HG03095 (cell line): ENCODE data around the gene NEFH.
"Not testable (repeated sequence)": the region's sequence is repeated elsewhere in the genome, so short reads cannot be mapped to it uniquely, and the experiment has no call there.

Experiments used
- ATAC-seq: cut with Tn5 transposase; IDR thresholded peaks from one replicate; pipeline ENCODE4 v1.9.1; 2021; ENCODE audit warnings: moderate library complexity; ENCODE audit not compliant: unreplicated experiment

Gene NEFH, protein sequence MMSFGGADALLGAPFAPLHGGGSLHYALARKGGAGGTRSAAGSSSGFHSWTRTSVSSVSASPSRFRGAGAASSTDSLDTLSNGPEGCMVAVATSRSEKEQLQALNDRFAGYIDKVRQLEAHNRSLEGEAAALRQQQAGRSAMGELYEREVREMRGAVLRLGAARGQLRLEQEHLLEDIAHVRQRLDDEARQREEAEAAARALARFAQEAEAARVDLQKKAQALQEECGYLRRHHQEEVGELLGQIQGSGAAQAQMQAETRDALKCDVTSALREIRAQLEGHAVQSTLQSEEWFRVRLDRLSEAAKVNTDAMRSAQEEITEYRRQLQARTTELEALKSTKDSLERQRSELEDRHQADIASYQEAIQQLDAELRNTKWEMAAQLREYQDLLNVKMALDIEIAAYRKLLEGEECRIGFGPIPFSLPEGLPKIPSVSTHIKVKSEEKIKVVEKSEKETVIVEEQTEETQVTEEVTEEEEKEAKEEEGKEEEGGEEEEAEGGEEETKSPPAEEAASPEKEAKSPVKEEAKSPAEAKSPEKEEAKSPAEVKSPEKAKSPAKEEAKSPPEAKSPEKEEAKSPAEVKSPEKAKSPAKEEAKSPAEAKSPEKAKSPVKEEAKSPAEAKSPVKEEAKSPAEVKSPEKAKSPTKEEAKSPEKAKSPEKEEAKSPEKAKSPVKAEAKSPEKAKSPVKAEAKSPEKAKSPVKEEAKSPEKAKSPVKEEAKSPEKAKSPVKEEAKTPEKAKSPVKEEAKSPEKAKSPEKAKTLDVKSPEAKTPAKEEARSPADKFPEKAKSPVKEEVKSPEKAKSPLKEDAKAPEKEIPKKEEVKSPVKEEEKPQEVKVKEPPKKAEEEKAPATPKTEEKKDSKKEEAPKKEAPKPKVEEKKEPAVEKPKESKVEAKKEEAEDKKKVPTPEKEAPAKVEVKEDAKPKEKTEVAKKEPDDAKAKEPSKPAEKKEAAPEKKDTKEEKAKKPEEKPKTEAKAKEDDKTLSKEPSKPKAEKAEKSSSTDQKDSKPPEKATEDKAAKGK

DNA sequence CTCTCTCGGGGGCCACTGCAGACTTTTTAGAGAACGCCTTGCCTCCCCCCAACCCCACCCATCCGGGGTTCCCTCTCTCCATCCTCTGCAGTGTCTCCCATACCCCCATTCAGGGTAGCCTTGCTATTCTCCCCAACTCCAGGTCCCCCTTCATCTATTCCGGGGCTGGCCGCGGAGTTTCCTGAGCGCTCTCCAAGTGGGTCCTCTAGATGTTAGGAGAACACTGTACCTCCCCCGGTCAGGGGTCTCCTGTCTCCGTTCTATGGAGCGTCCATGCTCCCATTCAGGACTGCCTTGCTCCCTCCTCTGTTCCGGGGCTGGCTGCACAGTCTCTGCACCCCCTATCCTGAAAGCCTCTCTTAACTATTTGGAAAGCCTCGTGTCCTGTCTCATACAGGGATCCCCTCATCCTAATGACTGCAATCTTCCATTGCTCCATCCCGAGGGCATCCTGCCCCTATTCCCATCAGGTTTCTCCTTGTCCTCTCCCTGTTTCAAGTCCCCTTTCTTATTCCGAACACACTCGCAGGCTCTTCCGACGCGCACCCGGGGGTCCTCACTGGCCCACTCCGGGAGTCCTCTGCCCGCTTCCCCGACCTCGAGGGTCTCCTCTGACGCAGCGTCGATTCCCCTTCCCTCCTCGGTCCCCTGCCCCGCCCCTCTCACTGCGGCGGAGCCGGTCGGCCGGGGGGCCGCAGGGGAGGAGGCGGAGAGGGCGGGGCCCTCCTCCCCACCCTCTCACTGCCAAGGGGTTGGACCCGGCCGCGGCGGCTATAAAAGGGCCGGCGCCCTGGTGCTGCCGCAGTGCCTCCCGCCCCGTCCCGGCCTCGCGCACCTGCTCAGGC, at the start of gene NEFH:
NEFH (plus strand) TSS at position 802 of the 845 bp plus-strand sequence. CDS start 45 bp downstream, outside the sequence.
- ATAC-seq, result no peak

DNA sequence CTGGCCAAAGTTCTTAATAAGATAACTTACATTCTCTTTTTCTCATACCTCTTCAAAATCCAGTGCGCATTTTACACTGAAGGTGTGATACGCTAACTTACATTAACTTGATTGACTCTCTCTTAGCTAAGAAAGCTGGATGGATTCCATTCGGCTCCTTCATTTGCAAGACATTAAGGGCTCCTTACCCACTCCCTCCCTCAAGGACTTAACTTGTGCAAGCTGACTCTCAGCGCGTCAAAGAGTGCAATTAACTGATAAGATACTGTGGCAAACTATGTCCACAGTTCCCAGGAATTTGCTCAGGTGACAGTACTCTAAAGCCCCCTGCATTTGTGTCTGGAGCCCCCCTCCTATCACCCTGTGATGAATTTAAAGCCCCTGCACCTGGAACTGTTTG, 48.0 kb upstream of the NEFH start:
- ATAC-seq, result no peak

DNA sequence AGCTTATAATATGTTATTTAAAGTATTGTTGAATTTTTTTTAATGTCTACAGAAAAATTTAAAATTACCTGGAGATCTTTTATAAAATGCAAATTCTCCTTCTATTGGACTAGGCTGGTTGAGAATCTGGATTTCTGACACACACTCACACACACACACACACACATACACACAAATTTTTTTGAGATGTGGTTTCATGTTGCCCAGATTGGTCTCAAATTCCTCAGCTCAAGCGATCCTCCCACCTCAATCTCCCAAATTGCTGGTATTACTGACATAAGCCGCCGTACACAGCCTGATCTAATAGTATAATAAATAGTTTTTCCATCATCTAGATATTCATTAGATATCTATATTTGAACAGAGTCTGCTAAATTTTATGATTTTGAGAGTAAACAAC, 46.2 kb upstream of the NEFH start:
- no peak for ATAC-seq

DNA sequence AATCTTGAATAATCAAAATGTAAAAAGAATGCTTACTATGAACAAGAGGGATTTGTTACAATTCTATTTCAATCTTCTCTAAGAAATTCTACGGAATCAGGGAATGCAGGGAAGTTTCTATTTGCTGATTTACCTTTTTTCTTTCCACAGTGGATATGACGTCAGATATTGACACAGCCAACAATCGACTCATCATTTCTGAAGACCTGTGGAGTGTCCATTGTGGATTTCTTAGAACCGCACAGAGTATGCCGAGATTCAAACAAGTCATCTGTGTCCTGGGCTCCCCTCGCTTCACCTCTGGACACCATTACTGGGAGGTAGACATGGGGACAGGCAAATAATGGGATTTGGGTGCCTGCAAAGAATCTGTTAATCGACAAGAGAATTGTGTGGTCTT, 45.7 kb upstream of the NEFH start:
- no peak for ATAC-seq

DNA sequence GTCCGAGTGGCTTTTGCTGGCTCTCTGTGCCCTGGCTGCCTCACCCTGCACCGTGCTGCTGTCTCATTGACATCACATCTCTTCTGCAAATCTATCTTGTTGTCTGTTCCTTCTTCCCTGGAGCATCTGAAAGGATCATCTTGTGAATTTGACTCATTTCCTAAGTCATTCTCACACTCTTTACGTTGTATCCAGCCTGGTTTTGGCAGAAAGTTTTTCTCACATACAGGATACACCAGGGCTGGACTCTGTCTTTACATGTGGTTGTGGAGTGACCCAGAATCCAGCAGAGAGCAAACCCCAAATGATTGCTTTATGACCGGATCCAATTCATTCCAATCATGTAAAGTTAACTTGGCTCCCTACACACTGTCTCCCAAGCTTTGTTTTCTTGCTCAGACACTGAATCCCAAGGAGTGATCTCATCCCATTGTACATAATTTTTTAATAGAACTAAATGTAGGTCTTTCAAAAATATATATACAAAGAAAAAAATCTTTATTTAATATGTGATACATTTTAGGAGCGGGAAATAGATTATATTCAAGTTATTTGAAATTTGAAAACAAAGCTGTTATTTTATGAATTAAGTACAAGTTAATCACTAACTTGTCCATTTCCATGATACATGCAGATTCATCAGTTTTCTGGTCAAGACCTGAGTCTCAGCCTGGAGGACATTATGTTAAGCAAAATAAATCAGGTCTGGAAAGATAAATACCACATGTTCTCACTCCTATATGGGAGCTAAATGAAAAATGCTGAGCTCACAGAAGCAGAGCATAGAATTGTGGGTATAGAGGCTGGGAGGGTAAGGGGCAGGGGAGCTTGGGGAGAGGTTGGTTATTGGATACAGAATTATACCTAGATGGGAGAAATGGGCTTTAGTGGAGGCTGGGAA, 44.5 kb upstream of the NEFH start:
- no peak for ATAC-seq

DNA sequence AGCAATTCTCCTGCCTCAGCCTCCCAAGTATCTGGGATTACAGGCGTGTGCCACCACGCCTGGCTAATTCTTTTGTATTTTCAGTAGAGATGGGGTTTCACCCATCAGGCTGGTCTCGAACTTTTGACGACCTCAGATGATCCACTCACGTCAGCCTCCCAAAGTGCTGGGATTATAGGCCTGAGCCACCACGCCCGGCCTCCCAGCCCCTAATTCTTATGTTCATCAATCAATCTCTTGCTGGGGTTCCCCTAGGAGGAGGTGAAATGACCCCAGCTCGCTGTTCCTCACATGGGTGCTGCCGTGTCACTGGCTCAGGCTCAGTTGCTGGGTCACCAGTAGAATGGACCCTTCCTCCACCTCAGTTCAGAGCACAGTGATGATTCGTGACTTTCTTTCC, 41.7 kb upstream of the NEFH start, which contains the start of gene RFPL1:
RFPL1 (plus strand) TSS at position 301 of the 400 bp plus-strand sequence.
- not testable (repeated sequence) for ATAC-seq

DNA sequence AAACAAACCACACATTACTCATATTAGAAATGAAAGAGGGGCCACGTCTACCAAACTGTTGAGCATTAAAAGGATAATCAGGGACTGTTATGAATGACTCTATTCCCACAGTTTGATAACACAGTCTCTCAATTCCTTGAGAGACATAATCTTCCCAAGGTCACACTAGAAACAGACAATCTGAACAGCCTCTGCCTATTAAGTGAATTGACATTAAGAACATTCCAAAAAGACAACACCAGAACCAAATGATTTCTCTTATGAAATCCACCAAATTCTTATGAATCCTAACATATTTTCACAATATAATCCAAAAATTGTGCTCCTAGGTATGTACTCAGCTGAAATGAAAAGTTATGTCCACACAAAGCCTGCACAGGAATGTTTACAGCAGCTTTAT, 37.0 kb upstream of the NEFH start:
- no peak for ATAC-seq

DNA sequence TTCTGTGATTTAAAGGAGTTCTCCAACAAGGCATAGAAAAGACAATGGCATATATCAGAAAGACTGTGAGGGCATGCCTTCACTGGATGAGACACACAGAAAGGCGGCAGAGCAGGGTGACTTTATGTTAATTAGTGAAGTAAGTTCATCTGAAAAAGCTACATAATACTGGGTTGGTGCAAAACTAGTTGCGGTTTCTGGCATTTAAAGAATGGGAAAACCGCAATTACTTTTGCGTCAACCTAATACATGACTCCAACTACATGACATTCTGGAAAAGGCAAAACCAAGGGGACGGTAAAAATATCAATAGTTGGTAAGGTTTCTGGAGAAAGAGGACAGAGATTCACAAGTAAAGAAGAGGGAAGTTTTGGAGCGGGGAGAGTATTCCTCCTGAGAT, 36.6 kb upstream of the NEFH start:
- ATAC-seq, result no peak

DNA sequence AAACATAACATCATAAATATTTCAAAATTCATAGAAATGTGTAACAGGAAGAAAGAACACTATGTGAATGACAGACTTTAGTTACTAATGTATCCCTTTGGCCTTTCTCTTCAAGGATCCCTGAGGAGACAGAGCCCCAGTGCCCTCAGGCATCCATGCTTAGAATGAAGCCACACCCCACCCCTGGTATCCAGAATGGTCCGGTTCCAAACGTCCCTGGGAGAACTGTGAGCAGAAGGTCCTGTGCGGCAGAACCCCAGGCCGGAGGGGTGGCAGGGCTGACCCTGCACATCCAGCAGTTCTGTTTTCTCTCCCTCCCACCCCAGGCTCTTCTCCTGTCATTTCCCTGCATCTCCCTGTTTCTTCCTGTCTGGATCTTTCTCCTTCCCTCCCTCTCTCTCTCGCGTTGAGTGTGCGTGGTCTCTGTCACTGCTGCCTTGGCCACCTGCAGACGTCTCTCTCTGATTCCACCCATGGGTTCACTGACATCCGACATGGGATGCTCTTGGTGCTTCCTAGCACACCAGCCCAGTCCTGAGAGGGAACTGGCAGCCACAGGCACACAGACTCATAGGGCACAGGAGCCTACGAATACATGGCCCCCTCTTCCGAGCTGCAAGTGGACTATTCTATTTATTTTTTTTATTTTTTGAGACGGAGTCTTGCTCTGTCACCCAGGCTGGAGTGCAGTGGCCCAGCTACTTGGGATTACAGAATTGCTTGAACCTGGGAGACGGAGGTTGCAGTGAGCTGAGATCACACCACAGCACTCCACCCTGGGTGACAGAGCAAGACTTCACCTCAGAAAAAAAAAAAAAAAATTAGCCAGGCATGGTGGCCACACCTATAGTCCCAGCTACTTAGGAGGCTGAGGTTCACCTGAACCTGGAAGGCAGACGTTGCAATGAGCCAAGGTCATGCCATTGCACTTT, 35.9 kb upstream of the NEFH start:
- ATAC-seq, result no peak

DNA sequence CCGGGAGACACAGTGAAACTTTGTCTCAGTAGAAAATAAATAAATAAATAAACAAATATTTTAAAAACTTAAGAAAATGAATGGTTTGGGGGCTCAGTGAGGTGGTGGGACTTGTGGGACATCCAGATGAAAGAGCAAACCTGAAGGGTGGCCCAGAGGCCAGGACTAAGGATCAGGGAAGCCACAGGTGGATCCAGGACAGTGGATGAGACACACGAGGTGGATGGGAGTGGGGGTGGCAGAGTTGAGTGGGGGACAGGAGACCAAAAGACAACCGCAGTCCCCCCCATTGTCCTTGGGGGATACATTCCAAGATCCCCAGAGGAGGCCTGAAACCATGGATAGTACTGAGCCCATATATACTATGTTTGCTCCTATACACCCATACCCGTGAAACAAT, 34.5 kb upstream of the NEFH start:
- no peak for ATAC-seq

DNA sequence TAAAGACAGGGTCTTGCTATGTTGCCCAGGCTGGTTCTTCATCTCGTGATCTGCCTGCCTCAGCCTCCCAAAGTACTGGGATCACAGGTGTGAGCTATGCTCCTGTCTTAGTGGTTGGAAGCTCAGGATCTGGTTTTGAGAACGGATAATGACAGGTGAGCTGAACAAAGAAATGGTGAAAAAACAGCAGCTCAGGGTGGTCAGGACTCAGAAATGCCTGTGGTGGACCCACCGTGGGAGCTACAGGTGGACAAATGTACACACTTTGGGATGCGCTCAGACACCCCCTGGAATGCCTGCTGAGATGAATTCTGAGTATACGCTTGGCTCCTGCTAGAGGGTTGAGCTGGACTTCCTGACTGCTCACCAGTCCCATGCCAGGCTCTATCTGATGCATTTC, 32.1 kb upstream of the NEFH start:
- no peak for ATAC-seq

DNA sequence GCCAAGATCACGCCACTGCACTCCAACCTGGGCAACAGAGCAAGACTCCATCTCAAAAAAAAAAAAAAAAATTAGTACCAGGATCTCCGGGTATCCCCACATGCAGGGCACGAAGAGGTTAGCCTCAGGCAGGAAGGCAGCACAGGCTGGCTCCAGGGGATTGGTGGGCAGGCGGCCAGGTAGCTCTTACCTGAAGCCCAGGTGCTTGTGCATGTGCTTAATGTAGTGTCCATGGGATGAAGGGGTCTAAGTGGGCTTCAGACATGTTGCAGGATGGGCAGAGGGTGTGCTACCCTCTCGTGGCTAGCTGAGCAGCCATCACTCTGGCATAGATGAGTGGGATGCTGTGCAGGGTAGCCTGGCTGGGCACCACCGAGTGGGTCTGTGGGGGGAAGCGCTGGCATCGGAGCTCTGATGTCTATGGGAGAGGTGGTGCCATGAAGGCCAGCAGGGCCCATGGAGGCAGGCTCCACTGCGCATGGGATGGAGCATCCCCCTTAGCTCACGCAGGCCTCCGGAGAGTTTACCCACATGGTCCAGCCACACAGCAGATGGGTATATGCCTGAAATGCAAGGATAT, 30.6 kb upstream of the NEFH start:
- ATAC-seq, result no peak

DNA sequence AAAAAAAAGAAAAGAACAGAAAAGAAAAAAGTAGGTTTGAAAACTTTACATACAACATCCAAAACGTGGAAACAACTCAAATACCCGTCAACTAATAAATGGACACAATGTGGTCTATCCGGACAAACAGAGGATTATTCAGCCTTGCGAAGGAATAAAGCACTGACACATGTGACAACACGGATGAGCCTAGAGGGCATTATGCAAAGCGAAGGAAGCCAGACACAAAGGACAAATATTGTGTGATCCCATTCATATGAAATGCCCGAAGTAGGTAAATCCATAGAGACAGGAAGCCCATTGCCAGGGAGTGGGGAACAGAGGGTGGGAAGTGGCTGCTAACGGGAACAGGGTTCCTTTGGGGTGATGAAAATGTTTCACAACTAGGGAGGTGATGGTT, 29.8 kb upstream of the NEFH start:
- no peak for ATAC-seq

DNA sequence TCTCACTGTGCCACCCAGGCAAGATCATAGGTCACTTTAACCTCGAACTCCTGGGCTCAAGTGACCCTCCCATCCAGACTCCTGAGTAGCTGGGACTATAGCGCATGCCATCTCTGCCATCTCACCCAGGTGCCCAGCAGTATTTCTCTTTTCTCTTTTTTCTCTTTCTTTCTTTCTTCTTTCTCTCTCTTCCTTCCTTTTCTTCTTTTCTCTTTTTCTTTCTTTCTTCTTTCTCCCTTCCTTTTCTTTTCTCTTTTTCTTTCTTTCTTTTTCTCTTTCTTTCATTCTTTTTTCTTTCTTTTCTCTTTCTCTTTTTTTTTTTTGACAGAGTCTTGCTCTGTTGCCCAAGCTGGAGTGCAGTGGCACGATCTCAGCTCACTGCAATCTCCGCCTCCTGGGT, 28.2 kb upstream of the NEFH start:
- no peak for ATAC-seq

DNA sequence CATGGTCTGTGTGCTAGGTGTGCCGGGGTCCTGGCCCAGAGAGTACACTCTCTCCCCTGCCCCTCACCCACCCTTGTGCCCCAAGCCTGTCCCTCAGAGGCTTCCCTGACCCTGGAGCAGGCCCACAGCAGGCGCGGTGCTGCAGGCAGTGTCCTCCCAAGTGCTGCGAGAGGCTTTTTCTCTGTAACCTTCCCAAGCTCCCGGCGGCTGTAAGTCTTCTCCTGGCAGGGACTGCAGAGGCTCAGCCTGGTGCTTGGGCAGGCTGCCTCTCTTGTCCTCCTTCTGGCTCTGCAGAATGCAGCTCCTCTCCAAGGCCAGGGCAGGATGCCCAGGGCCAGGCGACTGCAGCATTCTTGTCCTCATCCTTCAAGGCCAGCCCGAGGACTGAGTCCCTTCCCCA, 25.7 kb upstream of the NEFH start:
- no peak for ATAC-seq

DNA sequence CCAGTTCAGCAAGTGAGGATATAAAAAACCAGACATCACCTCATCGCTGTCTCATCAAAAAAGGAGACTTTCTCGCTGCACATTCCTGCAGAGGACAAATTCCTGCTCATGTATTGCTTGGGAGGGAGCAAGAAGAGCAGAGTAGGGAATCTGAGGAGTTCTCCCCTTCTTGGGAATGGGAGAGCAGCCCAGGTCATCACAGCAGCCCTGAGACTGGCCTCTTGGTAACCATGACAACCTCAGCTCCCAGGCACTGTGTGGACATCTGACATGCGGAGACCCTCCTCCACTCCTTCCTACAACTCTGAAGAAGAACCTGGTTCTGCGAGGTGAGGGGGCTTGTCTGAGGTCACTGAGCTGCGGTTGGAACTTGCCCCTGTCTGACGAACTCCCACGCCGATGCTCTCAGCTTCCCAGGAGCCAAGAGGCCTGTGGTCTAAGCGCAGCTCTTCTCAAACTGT, 23.8 kb upstream of the NEFH start:
- no peak for ATAC-seq

DNA sequence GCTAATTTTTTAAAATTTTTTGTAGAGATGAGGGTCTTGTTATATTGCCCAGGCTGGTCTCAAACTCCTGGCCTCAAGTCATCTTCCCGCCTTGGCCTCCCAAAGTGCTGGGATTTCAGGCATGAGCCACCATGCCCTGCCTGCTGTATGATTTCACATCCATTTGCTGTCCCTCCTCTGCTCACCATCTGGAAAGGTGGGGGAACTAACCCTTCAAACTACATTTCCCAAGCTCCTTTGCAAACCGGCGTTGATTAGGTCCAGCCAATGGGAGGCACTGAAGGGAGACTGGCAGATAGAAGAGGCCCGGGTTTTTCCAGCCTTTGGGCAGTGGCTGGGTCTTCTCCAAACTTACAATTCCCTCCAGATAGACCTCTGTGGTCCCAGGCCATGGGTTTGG, 22.3 kb upstream of the NEFH start:
- no peak for ATAC-seq

DNA sequence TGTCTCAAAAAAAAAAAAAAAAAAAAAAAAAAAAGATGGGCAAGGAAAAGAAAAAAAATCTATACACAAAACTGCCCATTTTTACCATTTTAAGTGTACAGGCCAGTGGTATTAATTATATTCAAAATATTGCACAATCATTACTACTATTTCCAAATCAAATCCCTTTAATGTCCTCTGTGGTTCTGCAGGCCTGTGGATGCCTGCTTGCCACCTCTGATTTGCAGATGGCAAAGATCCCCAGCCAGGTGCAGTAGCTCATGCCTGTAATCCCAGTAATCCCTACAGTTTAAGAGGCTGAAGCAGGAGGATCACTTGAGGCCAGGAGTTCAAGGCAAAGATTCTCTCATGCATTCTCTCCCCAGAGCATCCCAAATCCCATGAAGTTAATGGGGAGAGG, 21.5 kb upstream of the NEFH start:
- no peak for ATAC-seq
